OCI-LY3 (cell line): ENCODE results near the gene DCAF8L2.

ENCODE experiments used
- H2AFZ ChIP-seq: fragments of 200-600, 300-600 bp; shearing (Covaris generic); 2 replicates; pipeline ENCODE4 v1.6.0; 2014; ENCODE audit warnings: antibody characterized with exemption, low read depth, low read length
- H3K27ac ChIP-seq: fragments of 200-600, 300-600 bp; sonication (generic); 2 replicates; pipeline ENCODE4 v1.5.1; 2014; ENCODE audit warnings: mild to moderate bottlenecking, low read length, moderate library complexity, mixed read lengths
- H3K27me3 ChIP-seq: fragments of 200-600, 300-600 bp; sonication (generic); 2 replicates; pipeline ENCODE4 v1.6.1; 2014; ENCODE audit warnings: low read depth, low read length, mixed read lengths
- H3K36me3 ChIP-seq: fragments of 200-600, 300-600 bp; sonication (generic); replicated peaks from 2 replicates; pipeline ENCODE3; 2014; ENCODE audit warnings: low read depth, low read length, mixed read lengths
- H3K4me1 ChIP-seq: fragments of 300-600, 200-600 bp; sonication (generic); 2 replicates; pipeline ENCODE4 v1.6.1; 2014; ENCODE audit warnings: low read length, mixed read lengths
- H3K4me2 ChIP-seq: fragments of 200-600, 300-600 bp; sonication (generic); 2 replicates; pipeline ENCODE4 v1.6.1; 2014; ENCODE audit warnings: low read length, mixed read lengths
- H3K4me3 ChIP-seq: fragments of 300-600, 200-600 bp; sonication (generic); 2 replicates; pipeline ENCODE4 v1.5.1; 2014; ENCODE audit warnings: antibody characterized with exemption, mild to moderate bottlenecking, low read length, moderate library complexity
- H3K79me2 ChIP-seq: fragments of 300-600, 200-600 bp; shearing (Covaris generic); 2 replicates; pipeline ENCODE4 v1.6.1; 2014; ENCODE audit warnings: mild to moderate bottlenecking, low read length, mixed read lengths
- H3K9ac ChIP-seq: fragments of 300-600, 200-600 bp; shearing (Covaris generic); 2 replicates; pipeline ENCODE4 v1.6.0; 2014; ENCODE audit warnings: mild to moderate bottlenecking, low read length, moderate library complexity
- H3K9me3 ChIP-seq: fragments of 200-600, 300-600 bp; shearing (Covaris generic); 2 replicates; pipeline ENCODE4 v1.6.1; 2014; ENCODE audit warnings: low read length, mixed read lengths; ENCODE audit not compliant: insufficient read depth
- H4K20me1 ChIP-seq: fragments of 200-600, 300-600 bp; sonication (generic); 2 replicates; pipeline ENCODE4 v1.6.1; 2016; ENCODE audit warnings: low read length, mixed read lengths; ENCODE audit not compliant: insufficient read depth
- CTCF ChIP-seq: fragments of 200-600, 300-600 bp; sonication (generic); IDR thresholded peaks from 2 replicates; pipeline ENCODE4 v1.5.1; 2014; ENCODE audit warnings: antibody characterized with exemption, low read length, low read depth
- EZH2phosphoT487 ChIP-seq: fragments of 200-600 bp; shearing (Covaris generic); IDR thresholded peaks from 2 replicates; pipeline ENCODE4 v1.6.1; 2018; ENCODE audit warnings: antibody characterized with exemption, mixed run types, low read depth

Gene DCAF8L2

GRCh38 chrX:27591938-27592337, 1.8 kb downstream of the DCAF8L2 start:
- H3K27ac ChIP-seq = no peak overlapping the region

DNA sequence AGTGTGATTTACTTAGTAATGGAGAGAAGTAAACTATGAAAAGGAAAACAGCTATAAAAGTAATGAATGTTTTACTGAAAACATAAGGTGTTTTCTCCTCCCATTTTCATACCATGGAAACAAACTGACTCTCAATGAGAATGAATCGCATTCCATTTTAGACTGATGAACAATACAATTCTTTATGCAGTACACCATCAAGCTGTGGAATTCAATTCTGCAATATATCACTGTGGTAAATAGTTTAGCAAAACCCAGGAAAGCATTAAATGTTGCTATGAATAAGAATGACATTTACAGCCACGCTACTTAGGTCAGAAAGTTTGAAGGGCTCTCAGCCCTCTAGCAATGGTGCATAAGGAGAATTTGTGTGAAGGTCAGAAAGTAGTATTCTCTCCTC, 7.4 kb downstream of the DCAF8L2 start:
- TF ChIP-seq CTCF (no peak), EZH2phosphoT487 (no peak)
- no peaks in the 10 kb centered on the region for H3K27me3 ChIP-seq
- no peak overlapping the region for H3K4me2 ChIP-seq
- H3K36me3 ChIP-seq = no peaks in the 10 kb centered on the region
- no peaks in the 10 kb centered on the region for H3K4me1 ChIP-seq
- no peaks in the 10 kb centered on the region for H3K79me2 ChIP-seq
- H3K4me3 ChIP-seq = no peak overlapping the region
- H2AFZ ChIP-seq = no peak overlapping the region
- no peak overlapping the region for H3K9ac ChIP-seq
- H4K20me1 ChIP-seq = no peaks in the 10 kb centered on the region
- no peaks in the 10 kb centered on the region for H3K9me3 ChIP-seq
- H3K27ac ChIP-seq = no peak overlapping the region

More at GRCh38 chrX:27591938-27592337, 1.8 kb downstream of the DCAF8L2 start:
- Histone ChIP-seq H3K36me3 (no peaks in the 10 kb centered on the region), H3K27me3 (no peaks in the 10 kb centered on the region), H3K4me3 (no peak overlapping the region), H3K4me2 (no peak overlapping the region), H3K4me1 (no peaks in the 10 kb centered on the region), H3K9me3 (no peaks in the 10 kb centered on the region), H2AFZ (no peak overlapping the region), H3K9ac (no peak overlapping the region), H4K20me1 (no peaks in the 10 kb centered on the region), H3K79me2 (no peaks in the 10 kb centered on the region)
- TF ChIP-seq CTCF (no peak), EZH2phosphoT487 (no peak)

- no peaks in the 10 kb centered on the region for H4K20me1 ChIP-seq
- H3K27me3 ChIP-seq = no peaks in the 10 kb centered on the region
- no peak overlapping the region for H3K4me3 ChIP-seq
- no peak overlapping the region for H3K9ac ChIP-seq
- no peak overlapping the region for H3K27ac ChIP-seq
- H3K79me2 ChIP-seq = no peaks in the 10 kb centered on the region
- TF ChIP-seq CTCF (no peak), EZH2phosphoT487 (no peak)
- no peaks in the 10 kb centered on the region for H3K9me3 ChIP-seq
- no peaks in the 10 kb centered on the region for H3K4me1 ChIP-seq
- H3K36me3 ChIP-seq = no peaks in the 10 kb centered on the region
- peak overlapping the region; percentile 30; the same call in 1 of the 2 replicates for H2AFZ ChIP-seq
- no peak overlapping the region for H3K4me2 ChIP-seq
These were observed 8.2 kb downstream of the DCAF8L2 start for GRCh38 chrX:27598312-27598711.

DNA sequence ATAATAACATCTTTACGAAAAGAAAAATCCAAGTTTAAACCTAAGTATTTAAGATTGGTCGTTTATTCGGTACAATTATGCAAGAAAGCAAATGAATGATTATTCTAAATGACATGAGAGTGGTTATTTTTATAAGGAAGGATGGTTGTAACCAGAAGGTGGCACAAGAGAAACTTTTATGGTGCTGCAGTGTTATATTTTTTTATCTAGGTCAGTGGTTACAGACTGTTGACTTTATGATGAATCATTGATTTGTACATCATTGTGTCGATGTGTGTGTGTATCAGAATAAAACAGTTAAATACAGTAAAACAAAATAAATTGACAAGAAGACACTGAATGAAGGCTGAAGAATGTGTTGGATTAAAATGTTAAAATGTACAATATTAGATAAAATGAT, 9.8 kb downstream of the DCAF8L2 start:
- TF ChIP-seq CTCF = peak; percentile 22; the same call in 1 of the 2 replicates
- no peak for TF ChIP-seq EZH2phosphoT487
- no peak overlapping the region for H3K4me3 ChIP-seq

More for the DNA sequence above, 9.8 kb downstream of the DCAF8L2 start:
- H3K36me3 ChIP-seq = no peaks in the 10 kb centered on the region
- H3K4me1 ChIP-seq = no peaks in the 10 kb centered on the region
- H3K9me3 ChIP-seq = no peaks in the 10 kb centered on the region
- no peak overlapping the region for H3K4me2 ChIP-seq
- no peak overlapping the region for H3K27ac ChIP-seq
- no peak overlapping the region for H3K9ac ChIP-seq
- no peaks in the 10 kb centered on the region for H3K79me2 ChIP-seq
- no peak overlapping the region for H2AFZ ChIP-seq
- H4K20me1 ChIP-seq = no peaks in the 10 kb centered on the region
- no peaks in the 10 kb centered on the region for H3K27me3 ChIP-seq
